C4-2B (cell line): Measurements from ENCODE around the gene DNAJC10.

Experiments used
- H3K27ac ChIP-seq: fragments of 450-650 bp; 2 replicates; pipeline ENCODE4 v1.5.1; 2017
- ZFX ChIP-seq: fragments of 450-650 bp; IDR thresholded peaks from 2 replicates; pipeline ENCODE4 v1.6.1; 2017
- TF ChIP-seq, protein P1 (sequence below): fragments of 450-650 bp; conservative IDR thresholded peaks from 2 replicates; pipeline ENCODE4 v1.5.1; 2017; ENCODE audit warnings: mild to moderate bottlenecking

Gene DNAJC10

DNA sequence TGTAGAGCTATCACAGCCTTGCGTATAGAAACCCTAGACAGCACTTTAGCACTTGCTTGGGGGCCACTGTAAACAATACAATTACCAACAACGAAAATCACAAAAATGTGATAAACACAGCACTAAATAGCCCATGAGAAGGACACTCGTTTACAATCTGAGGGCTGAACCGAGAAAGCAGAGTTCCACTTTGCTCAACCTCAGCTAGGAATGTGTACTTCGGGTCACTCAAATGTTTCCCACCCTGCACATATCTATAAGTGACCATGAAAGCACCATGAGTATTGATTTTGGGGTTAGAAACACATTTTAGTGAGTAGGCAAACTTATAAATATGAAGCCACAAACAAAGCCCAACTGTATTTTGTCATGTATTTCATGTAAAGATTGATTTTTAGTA lies 88.1 kb downstream of the DNAJC10 start:
- no peak for TF ChIP-seq ZFX
- TF ChIP-seq, protein P1, sequence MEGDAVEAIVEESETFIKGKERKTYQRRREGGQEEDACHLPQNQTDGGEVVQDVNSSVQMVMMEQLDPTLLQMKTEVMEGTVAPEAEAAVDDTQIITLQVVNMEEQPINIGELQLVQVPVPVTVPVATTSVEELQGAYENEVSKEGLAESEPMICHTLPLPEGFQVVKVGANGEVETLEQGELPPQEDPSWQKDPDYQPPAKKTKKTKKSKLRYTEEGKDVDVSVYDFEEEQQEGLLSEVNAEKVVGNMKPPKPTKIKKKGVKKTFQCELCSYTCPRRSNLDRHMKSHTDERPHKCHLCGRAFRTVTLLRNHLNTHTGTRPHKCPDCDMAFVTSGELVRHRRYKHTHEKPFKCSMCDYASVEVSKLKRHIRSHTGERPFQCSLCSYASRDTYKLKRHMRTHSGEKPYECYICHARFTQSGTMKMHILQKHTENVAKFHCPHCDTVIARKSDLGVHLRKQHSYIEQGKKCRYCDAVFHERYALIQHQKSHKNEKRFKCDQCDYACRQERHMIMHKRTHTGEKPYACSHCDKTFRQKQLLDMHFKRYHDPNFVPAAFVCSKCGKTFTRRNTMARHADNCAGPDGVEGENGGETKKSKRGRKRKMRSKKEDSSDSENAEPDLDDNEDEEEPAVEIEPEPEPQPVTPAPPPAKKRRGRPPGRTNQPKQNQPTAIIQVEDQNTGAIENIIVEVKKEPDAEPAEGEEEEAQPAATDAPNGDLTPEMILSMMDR = no peak
- H3K27ac ChIP-seq = no peak overlapping the region

DNA sequence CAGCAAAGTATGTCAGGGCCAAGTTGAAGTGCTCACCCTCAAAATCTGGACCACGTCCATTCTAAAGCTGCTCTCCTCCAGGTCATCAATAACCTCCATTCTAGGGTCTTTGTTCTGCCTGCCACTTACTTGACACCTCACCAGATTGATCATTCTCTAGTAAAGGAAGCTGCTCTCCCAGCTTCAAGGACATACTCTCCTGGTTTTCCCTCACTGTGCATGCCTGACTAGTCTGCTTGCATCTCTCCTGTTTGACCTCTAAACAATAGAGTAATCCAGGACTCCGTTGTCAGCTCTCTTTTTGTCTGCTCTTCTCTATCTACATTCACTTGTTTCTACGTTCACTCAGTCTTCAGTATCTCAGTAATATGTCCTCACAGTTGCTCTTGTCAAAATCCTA lies 91.3 kb downstream of the DNAJC10 start:
- TF ChIP-seq ZFX = no peak
- TF ChIP-seq, protein P1 = no peak
- H3K27ac ChIP-seq = no peak overlapping the region

GRCh38 chr2:182810087-182810486 lies 94.0 kb downstream of the DNAJC10 start:
- no peak for TF ChIP-seq ZFX
- TF ChIP-seq, protein P1 = no peak
- H3K27ac ChIP-seq = no peak overlapping the region

DNA sequence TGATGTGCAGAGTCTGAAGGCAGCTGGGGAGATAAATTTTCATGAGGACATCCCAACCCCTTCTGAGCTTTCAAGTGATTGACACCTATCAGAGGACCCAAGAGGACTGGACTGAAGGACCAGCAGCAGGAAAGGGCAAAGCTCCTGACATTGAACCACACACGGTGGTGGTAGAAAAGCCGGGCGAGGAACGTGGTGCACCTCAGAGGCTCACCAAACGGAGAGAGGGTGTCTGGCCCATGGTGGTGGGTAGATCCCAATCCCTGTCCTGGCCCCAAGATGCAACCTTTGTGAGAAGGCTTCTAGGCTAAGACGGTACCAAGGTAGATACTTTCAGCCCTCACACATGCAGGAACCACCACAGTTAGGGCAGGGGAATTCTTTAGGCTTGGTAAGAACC lies 98.3 kb downstream of the DNAJC10 start:
- no peak for TF ChIP-seq ZFX
- TF ChIP-seq, protein P1 = no peak
- no peak overlapping the region for H3K27ac ChIP-seq

- TF ChIP-seq ZFX = no peak
- TF ChIP-seq, protein P1 = no peak
- no peak overlapping the region for H3K27ac ChIP-seq
Measured at GRCh38 chr2:182814804-182815203, 98.7 kb downstream of the DNAJC10 start.

DNA sequence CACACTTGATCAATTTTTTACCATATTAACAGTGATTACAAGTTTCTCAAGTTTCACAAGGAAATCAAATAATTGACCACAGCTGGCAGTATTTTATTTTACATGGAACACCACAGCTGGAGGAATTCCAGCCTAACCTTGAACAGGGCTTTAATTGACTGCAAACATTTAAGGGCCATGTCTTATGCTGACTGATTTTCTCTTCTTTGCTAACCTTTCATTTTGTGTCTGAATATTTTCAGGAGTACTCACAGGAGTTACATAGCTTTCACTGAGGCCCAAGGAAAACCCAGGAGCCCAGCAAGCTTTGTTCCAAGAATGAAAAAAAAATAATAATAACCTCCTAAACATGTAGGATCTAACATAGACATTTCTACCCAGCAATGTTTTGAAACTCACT lies 100.8 kb downstream of the DNAJC10 start:
- TF ChIP-seq ZFX = no peak
- TF ChIP-seq, protein P1 = no peak
- H3K27ac ChIP-seq = no peak overlapping the region

- no peak overlapping the region for H3K27ac ChIP-seq
- TF ChIP-seq ZFX = no peak
- TF ChIP-seq, protein P1 = no peak
Measured at GRCh38 chr2:182817558-182817957, 101.5 kb downstream of the DNAJC10 start.
